HG03280 (cell line): ENCODE measurements around the gene TLE1.

ENCODE experiments used
- ATAC-seq: cut with Tn5 transposase; IDR thresholded peaks from one replicate; pipeline ENCODE4 v1.9.1; 2021; ENCODE audit warnings: mild to moderate bottlenecking, moderate library complexity; ENCODE audit not compliant: unreplicated experiment

Gene TLE1

GRCh38 chr9:81557452-81558090 is 131.8 kb downstream of the TLE1 start:
- no peak for ATAC-seq

DNA sequence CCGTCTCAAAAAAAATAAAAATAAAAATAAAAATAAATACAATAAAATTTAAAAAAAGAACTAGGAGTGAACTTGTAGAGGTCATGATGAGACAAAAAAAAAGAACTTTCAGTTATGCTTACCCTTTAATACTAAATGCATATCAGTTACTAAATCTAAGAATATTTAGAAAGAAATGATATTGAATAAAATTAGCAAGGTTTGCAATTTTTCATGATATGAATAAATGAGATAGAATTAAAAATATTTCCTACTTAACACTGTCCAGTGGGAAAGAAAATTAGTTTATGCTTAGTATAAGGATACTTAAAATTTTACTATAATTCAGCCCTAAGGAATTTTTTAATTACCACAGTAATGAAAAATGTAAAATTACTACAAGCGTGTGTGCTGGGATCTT is 132.4 kb downstream of the TLE1 start:
- ATAC-seq = no peak

DNA sequence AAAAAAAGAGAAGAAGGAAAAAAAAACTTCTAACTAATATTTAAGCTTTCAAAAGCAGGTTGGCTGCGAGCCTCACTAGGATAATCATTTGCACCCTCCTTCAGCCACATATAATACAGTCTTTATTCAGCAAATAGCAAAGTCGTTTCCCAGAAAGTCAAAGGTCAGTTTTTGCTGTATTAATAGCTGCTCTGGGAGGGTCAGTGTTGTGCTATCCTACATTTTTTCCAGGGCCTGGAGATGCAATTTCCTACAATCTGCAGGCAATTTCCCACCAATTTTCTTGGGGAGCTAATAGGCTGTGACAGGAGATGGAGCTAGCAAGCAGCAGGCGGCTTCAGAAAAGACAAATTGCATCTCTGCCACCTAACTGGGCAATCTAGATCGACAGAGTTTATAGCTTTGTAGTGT is 136.8 kb downstream of the TLE1 start:
- no peak for ATAC-seq

DNA sequence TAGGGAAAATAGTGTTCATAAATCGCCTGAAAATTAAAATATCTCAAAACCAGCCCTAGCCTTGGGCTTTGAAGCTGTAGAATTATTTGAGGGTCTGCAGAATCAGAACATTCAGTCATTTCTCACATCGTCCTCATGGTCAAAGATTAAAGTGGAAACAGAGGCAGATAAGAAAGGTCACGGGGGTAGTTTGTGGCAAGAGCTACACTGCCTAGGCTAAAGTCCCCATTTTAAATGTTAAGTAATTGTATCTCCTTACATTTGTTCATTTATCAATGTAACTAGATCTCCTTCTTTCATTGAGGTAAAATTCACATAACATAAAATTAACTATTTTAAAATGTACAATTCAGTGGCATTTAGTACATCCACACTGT is 139.2 kb downstream of the TLE1 start:
- ATAC-seq = no peak

GRCh38 chr9:81549500-81550206 is 139.7 kb downstream of the TLE1 start:
- no peak for ATAC-seq

GRCh38 chr9:81548911-81549310 is 140.4 kb downstream of the TLE1 start:
- no peak for ATAC-seq

DNA sequence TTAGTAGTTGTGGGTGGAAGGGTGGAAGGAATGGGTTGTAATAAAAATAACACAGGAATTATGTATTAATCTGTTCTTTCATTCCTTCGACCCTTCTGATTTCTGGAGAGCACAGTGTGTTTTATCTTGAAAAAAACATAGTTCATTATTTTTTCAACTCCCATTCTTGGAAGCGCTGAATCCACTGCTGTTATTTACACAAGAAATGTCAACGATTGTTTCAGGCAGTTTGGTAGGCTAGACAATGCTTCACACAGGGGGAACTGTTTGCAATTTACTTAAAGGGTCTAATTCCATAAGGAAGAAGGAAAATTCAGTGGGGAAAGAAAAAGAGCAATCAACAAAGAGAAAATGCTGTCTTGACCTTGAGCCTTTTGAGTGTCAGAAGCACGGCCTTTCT is 142.9 kb downstream of the TLE1 start:
- ATAC-seq = no peak

DNA sequence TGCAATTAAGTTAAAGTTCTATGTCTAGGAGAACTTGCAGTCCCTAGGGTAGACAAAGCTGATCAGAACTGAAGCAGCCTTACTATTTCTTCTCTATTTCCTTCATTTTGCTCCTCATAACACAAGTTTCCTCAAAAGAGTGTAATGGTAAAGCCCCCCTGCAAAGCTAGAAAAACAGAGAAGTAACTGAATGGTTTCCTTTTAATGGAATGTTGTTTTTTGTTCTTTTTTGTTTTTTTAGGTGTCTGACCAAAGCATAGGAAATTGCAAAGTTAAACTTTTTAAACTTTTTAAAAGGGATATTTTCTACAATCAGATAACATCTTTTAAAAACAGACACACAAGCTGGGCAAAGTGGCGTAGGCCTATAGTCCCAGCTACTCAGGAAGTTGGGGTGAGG is 145.7 kb downstream of the TLE1 start:
- no peak for ATAC-seq

DNA sequence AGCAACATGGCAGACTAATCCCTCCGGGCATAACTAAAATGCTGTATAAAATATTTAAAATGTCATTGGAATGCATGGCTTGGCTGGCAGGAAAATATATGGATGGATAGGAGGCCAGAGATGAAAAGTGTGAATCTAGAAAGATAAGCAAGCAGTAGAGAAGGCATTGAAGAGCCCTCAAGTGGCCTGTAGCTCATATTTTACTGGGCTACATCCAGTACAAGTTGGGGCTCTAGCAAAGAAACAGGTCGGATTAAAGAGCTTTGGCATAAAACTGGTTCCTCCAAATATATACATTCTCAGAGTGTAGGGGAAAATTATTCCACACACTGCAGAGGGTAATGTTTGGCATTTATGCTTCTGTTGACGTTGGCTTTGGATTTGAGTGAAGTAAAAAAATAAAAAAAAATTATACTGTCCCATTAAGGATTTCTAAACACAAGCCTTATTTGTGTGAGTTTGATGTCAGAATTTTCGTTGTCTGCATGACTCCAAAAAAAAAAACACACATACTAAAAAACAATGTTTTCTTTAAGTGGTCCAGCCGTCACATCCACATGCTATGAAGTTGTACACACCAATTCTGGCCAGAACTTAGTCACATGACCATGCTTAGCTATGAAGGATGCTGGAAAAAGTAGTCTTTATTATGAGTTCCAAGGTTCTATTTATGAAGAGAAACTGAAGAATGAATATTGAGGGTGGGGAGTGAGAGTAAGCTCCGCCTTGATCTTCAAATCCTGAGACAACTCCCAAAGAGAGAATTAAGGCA is 147.0 kb downstream of the TLE1 start:
- ATAC-seq = no peak

- no peak for ATAC-seq
These were observed 149.1 kb downstream of the TLE1 start for GRCh38 chr9:81540142-81540710.

GRCh38 chr9:81539317-81539716 is 150.0 kb downstream of the TLE1 start:
- ATAC-seq = no peak

- no peak for ATAC-seq
These were observed 150.5 kb downstream of the TLE1 start for GRCh38 chr9:81538890-81539289.

GRCh38 chr9:81537964-81538363 is 151.4 kb downstream of the TLE1 start:
- ATAC-seq = no peak

- no peak for ATAC-seq
These were observed 152.9 kb downstream of the TLE1 start for GRCh38 chr9:81536242-81537025.

DNA sequence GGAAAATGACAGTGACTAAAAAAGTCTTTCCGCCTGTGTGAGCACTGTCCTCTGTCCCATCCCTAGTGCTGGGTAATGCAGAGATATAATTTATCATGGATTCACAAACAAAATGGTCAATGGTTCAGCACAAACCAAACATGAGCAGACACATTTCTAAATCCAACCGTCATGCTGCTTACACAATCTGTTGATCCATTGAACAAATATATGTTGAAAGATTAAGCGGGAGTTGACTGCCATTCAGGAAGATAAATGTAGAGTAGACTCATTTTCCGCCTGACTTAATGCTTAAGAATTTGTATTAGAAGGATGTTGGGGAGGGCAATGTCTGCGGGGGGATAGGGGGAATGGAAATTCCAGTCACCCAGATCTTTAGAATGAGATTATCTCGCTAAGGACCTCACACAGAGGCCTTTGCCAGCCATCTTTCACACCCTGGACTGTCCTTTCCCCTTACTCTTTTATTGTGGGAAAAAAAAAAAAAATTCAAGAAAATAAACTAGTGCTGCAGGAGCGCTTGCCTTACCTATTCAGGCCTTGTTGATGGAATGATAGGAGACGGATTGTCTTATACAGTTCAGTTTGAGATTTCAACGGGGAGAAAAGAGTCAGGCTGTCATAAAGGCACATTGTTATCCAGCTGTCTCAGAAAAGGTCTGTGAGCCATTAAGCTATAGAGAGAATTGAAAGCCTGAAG is 153.7 kb downstream of the TLE1 start:
- no peak for ATAC-seq

GRCh38 chr9:81534138-81534875 is 155.0 kb downstream of the TLE1 start:
- no peak for ATAC-seq
